Nephron (organoid): Measurements from ENCODE around the gene CRMP1.

ENCODE experiments used
- H3K27ac Mint-ChIP-seq, 3 experiments: 2 replicates each; pipeline ENCODE4 v1.8.0; 2020; ENCODE audit warnings: mixed read lengths in 3 of 3, mild to moderate bottlenecking in 2 of 3, moderate library complexity in 1 of 3
- H3K27me3 Mint-ChIP-seq: 2 replicates; pipeline ENCODE4 v1.8.0; 2021; ENCODE audit warnings: low read depth, mild to moderate bottlenecking, moderate library complexity, mixed read lengths
- H3K36me3 Mint-ChIP-seq: 2 replicates; pipeline ENCODE4 v1.8.0; 2020; ENCODE audit warnings: low read depth, mixed read lengths
- H3K4me1 Mint-ChIP-seq: 2 replicates; pipeline ENCODE4 v1.8.0; 2020; ENCODE audit warnings: mixed read lengths
- H3K4me3 Mint-ChIP-seq, 3 experiments: 2 replicates each; pipeline ENCODE4 v1.8.0; 2020; ENCODE audit warnings: mild to moderate bottlenecking in 3 of 3, mixed read lengths in 3 of 3, moderate library complexity in 2 of 3
- H3K9me3 Mint-ChIP-seq: 2 replicates; pipeline ENCODE4 v1.8.0; 2020; ENCODE audit warnings: mixed read lengths
- CTCF ChIP-seq, 3 experiments: fragments of 200-600 bp; sonication (generic); IDR thresholded peaks; one replicate each; pipeline ENCODE4 v1.5.0; 2021; ENCODE audit warnings: antibody characterized with exemption in 3 of 3; ENCODE audit not compliant: unreplicated experiment in 3 of 3

The CRMP1 gene

GRCh38 chr4:5932035-5932568 lies 39.2 kb upstream of the CRMP1 start:
- TF ChIP-seq CTCF (IDR thresholded peaks at IDR 0.05; ENCODE audit: unreplicated experiment in 3 of 3): no peak
- peaks cover 25% of the 10 kb centered on the region for H3K27me3 Mint-ChIP-seq
- H3K4me1 Mint-ChIP-seq: peaks cover 59% of the 10 kb centered on the region
- no peak overlapping the region for H3K4me3 Mint-ChIP-seq
- H3K36me3 Mint-ChIP-seq: no peaks in the 10 kb centered on the region
- no peaks in the 10 kb centered on the region for H3K9me3 Mint-ChIP-seq
- H3K27ac Mint-ChIP-seq: no peak overlapping the region

- H3K4me1 Mint-ChIP-seq: peaks cover 64% of the 10 kb centered on the region
- peaks cover 25% of the 10 kb centered on the region for H3K27me3 Mint-ChIP-seq
- peak overlapping the region in 1 of 3 experiments; percentile 1 for H3K27ac Mint-ChIP-seq
- no peak for TF ChIP-seq CTCF (IDR thresholded peaks at IDR 0.05; ENCODE audit: unreplicated experiment in 3 of 3)
- H3K36me3 Mint-ChIP-seq: no peaks in the 10 kb centered on the region
- H3K4me3 Mint-ChIP-seq: no peak overlapping the region
- H3K9me3 Mint-ChIP-seq: no peaks in the 10 kb centered on the region
These were observed 38.6 kb upstream of the CRMP1 start for GRCh38 chr4:5931526-5931925.

GRCh38 chr4:5930876-5931275 lies 38.0 kb upstream of the CRMP1 start:
- Mint-ChIP-seq H3K4me3 (no peak overlapping the region), H3K27me3 (peaks cover 23% of the 10 kb centered on the region), H3K36me3 (no peaks in the 10 kb centered on the region), H3K9me3 (no peaks in the 10 kb centered on the region), H3K27ac (peak overlapping the region in 1 of 3 experiments; percentile 1), H3K4me1 (peaks cover 64% of the 10 kb centered on the region)
- no peak for TF ChIP-seq CTCF (IDR thresholded peaks at IDR 0.05; ENCODE audit: unreplicated experiment in 3 of 3)

- no peaks in the 10 kb centered on the region for H3K9me3 Mint-ChIP-seq
- peaks cover 22% of the 10 kb centered on the region for H3K27me3 Mint-ChIP-seq
- H3K27ac Mint-ChIP-seq: peak overlapping the region in 1 of 3 experiments; percentile 1
- H3K36me3 Mint-ChIP-seq: no peaks in the 10 kb centered on the region
- peaks cover 64% of the 10 kb centered on the region for H3K4me1 Mint-ChIP-seq
- TF ChIP-seq CTCF (IDR thresholded peaks at IDR 0.05; ENCODE audit: unreplicated experiment in 3 of 3): no peak
- no peak overlapping the region for H3K4me3 Mint-ChIP-seq
These were observed 37.6 kb upstream of the CRMP1 start for GRCh38 chr4:5930456-5930855.

- Mint-ChIP-seq H3K9me3 (no peaks in the 10 kb centered on the region), H3K36me3 (no peaks in the 10 kb centered on the region), H3K4me3 (no peak overlapping the region), H3K27ac (peak overlapping the region; percentile 13 to 72 (median 33)), H3K27me3 (peaks cover 18% of the 10 kb centered on the region), H3K4me1 (peaks cover 56% of the 10 kb centered on the region)
- TF ChIP-seq CTCF (IDR thresholded peaks at IDR 0.05; ENCODE audit: unreplicated experiment in 3 of 3): no peak
These were observed 36.0 kb upstream of the CRMP1 start for GRCh38 chr4:5928844-5929420.

- TF ChIP-seq CTCF (IDR thresholded peaks at IDR 0.05; ENCODE audit: unreplicated experiment in 3 of 3): no peak
- H3K27ac Mint-ChIP-seq: peak overlapping the region in 1 of 3 experiments; percentile 4
- peaks cover 13% of the 10 kb centered on the region for H3K27me3 Mint-ChIP-seq
- H3K4me3 Mint-ChIP-seq: no peak overlapping the region
- peaks cover 56% of the 10 kb centered on the region for H3K4me1 Mint-ChIP-seq
- H3K36me3 Mint-ChIP-seq: no peaks in the 10 kb centered on the region
- H3K9me3 Mint-ChIP-seq: no peaks in the 10 kb centered on the region
These were observed 35.4 kb upstream of the CRMP1 start for GRCh38 chr4:5928274-5928673.
